Activated naive CD8-positive, alpha-beta T cell treated with anti-CD3 and anti-CD28 coated beads for 36 hours (primary cell): Measurements from ENCODE around the gene SLC24A4. TPM values are rescaled to one million over a fixed set of nuclear protein-coding genes. Genes with fewer than 3 reads are reported as not detected.
"Not testable (repeated sequence)": the region's sequence is repeated elsewhere in the genome, so short reads cannot be mapped to it uniquely, and the experiment has no call there.

Source experiments
- DNase-seq: peaks from one replicate; pipeline ENCODE4 v3.0.0; 2021
- H3K27ac Mint-ChIP-seq: one replicate; pipeline ENCODE4 v1.8.0; 2022; ENCODE audit warnings: mild to moderate bottlenecking, moderate library complexity, mixed read lengths
- H3K27me3 Mint-ChIP-seq: one replicate; pipeline ENCODE4 v1.8.0; 2022; ENCODE audit warnings: mild to moderate bottlenecking, mixed read lengths
- H3K36me3 Mint-ChIP-seq: one replicate; pipeline ENCODE4 v1.8.0; 2021; ENCODE audit warnings: mild to moderate bottlenecking, mixed read lengths
- H3K4me1 Mint-ChIP-seq: one replicate; pipeline ENCODE4 v1.8.0; 2021; ENCODE audit warnings: mixed read lengths
- H3K4me3 Mint-ChIP-seq: one replicate; pipeline ENCODE4 v1.8.0; 2022; ENCODE audit warnings: mild to moderate bottlenecking, moderate library complexity, mixed read lengths
- H3K9me3 Mint-ChIP-seq: one replicate; pipeline ENCODE4 v1.8.0; 2022; ENCODE audit warnings: mixed read lengths
- total RNA-seq, 2 experiments: library from RNA; stranded (reverse); gene quantifications; one replicate each; pipeline ENCODE4 v1.2.3, GENCODE V29; 2021

SLC24A4 gene
- total RNA-seq, 2 experiments from 2014 or later, result 0.06 to 0.08 TPM

DNA sequence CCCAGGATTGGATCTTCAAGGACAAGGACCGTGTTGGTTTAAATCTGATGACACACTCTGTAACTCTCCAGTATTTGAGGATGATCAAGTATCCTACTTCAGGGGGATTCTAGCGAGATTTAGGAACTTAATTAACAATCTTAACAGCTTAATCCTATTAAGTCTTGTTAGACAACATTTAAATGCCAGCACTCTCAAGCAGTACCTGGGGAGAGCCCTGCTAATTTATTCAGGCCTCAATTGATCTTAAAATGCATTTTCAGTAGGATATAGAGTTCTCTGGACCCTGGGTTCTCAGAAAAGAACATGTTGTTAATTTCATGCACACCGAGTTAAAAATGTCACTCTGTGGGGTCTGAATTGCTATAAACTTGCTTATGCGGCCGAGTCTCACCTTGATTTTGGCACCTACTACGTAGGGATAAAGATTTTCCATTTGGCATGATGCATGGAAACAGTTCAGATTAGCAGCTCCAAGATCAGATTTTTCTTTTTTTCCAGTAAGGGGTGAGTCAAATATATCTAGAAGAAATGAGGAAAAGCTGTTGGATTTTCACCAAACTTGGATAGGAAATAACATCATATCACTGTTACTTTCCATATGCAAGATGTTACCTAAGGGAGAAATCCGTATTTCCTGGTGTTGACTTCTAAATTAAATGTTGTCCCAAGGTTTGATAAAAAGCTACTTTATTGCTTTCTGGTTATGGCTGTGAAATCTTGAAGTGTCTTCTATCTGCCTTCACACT, 76.1 kb downstream of the SLC24A4 start:
- no peak for DNase-seq
- Mint-ChIP-seq H3K4me3 (no peak overlapping the region), H3K4me1 (peaks cover 4% of the 10 kb centered on the region), H3K9me3 (peaks cover 5% of the 10 kb centered on the region), H3K27me3 (peaks cover 4% of the 10 kb centered on the region), H3K27ac (no peak overlapping the region), H3K36me3 (no peaks in the 10 kb centered on the region)

GRCh38 chr14:92400579-92401444, 77.8 kb downstream of the SLC24A4 start:
- H3K9me3 Mint-ChIP-seq, result peaks cover 5% of the 10 kb centered on the region
- peaks cover 4% of the 10 kb centered on the region for H3K27me3 Mint-ChIP-seq
- no peak for DNase-seq
- H3K4me3 Mint-ChIP-seq, result no peak overlapping the region
- H3K36me3 Mint-ChIP-seq, result no peaks in the 10 kb centered on the region
- peaks cover 4% of the 10 kb centered on the region for H3K4me1 Mint-ChIP-seq
- no peak overlapping the region for H3K27ac Mint-ChIP-seq

GRCh38 chr14:92401561-92401960, 78.6 kb downstream of the SLC24A4 start:
- peaks cover 5% of the 10 kb centered on the region for H3K9me3 Mint-ChIP-seq
- H3K4me1 Mint-ChIP-seq, result peaks cover 4% of the 10 kb centered on the region
- peaks cover 4% of the 10 kb centered on the region for H3K27me3 Mint-ChIP-seq
- no peaks in the 10 kb centered on the region for H3K36me3 Mint-ChIP-seq
- no peak overlapping the region for H3K4me3 Mint-ChIP-seq
- no peak for DNase-seq
- H3K27ac Mint-ChIP-seq, result no peak overlapping the region

DNA sequence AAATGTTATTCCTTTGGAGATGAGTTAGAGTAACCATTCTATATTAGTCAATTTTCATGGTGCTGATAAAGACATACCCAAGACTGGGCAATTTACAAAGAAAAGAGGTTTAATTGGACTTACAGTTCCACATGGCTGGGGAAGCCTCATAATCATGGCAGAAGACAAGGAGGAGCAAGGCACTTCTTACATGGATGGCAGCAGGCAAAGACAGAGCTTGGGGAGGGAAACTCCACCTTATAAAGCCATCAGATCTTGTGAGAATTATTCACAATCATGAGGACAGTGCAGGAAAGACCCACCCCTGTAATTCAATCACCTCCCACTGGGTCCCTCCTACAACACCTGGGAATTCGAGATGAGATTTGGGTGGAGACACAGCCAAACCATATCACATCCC, 79.5 kb downstream of the SLC24A4 start:
- H3K36me3 Mint-ChIP-seq, H3K9me3 Mint-ChIP-seq, H3K4me3 Mint-ChIP-seq, H3K27me3 Mint-ChIP-seq, DNase-seq, H3K27ac Mint-ChIP-seq, H3K4me1 Mint-ChIP-seq: not testable (repeated sequence)

DNA sequence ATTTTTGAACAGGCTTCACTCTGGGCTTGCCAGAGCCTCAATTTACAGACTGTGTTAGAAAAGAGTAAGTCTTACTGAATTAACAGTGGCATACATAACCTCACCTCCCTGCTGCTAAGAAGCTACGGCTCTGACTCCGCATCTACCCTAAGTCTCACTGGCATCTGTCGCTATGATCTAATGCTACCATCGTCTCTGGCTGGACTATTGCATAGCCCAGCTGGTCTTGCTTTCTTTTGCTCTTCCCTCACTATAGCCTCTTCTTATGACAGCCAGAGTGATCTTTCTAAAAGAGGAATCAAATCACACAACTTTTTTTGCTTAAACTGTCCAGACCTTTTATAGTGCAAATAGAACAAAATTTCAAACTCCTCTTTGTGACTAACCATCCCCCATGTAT, 81.1 kb downstream of the SLC24A4 start:
- H3K36me3 Mint-ChIP-seq, result no peaks in the 10 kb centered on the region
- H3K9me3 Mint-ChIP-seq, result peaks cover 9% of the 10 kb centered on the region
- peaks cover 4% of the 10 kb centered on the region for H3K4me1 Mint-ChIP-seq
- H3K4me3 Mint-ChIP-seq, result no peak overlapping the region
- peaks cover 4% of the 10 kb centered on the region for H3K27me3 Mint-ChIP-seq
- DNase-seq, result no peak
- H3K27ac Mint-ChIP-seq, result no peak overlapping the region

GRCh38 chr14:92404421-92404820, 81.5 kb downstream of the SLC24A4 start:
- Mint-ChIP-seq H3K27me3 (peaks cover 4% of the 10 kb centered on the region), H3K9me3 (peaks cover 9% of the 10 kb centered on the region), H3K27ac (no peak overlapping the region), H3K36me3 (no peaks in the 10 kb centered on the region), H3K4me3 (no peak overlapping the region), H3K4me1 (peaks cover 4% of the 10 kb centered on the region)
- no peak for DNase-seq

DNA sequence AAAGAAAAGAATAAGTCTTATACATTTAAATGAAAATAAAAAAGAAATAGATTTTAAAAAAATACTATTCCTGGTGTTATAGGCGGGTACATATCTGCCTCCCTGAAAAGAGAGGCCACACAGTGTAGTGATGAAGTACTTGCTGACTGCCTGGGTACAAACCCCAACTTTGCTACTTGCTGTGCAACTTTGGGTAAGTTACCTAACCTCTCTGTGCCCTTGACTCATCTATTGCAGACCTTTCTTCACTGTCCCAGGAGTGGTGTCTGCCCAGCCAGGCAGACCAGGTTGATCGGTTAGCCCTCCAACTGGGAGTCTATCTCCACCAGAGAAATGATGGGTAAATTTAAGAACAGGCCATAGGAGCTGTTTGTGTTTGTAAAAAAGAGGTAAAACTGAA, 82.0 kb downstream of the SLC24A4 start:
- no peaks in the 10 kb centered on the region for H3K36me3 Mint-ChIP-seq
- DNase-seq, result no peak
- H3K27me3 Mint-ChIP-seq, result no peaks in the 10 kb centered on the region
- H3K4me3 Mint-ChIP-seq, result no peak overlapping the region
- peaks cover 9% of the 10 kb centered on the region for H3K9me3 Mint-ChIP-seq
- no peak overlapping the region for H3K27ac Mint-ChIP-seq
- peaks cover 4% of the 10 kb centered on the region for H3K4me1 Mint-ChIP-seq

- no peaks in the 10 kb centered on the region for H3K27me3 Mint-ChIP-seq
- no peak for DNase-seq
- H3K27ac Mint-ChIP-seq, result no peak overlapping the region
- H3K4me3 Mint-ChIP-seq, result no peak overlapping the region
- H3K9me3 Mint-ChIP-seq, result peaks cover 7% of the 10 kb centered on the region
- no peaks in the 10 kb centered on the region for H3K4me1 Mint-ChIP-seq
- H3K36me3 Mint-ChIP-seq, result no peaks in the 10 kb centered on the region
Measured at GRCh38 chr14:92407410-92407809, 84.4 kb downstream of the SLC24A4 start.

DNA sequence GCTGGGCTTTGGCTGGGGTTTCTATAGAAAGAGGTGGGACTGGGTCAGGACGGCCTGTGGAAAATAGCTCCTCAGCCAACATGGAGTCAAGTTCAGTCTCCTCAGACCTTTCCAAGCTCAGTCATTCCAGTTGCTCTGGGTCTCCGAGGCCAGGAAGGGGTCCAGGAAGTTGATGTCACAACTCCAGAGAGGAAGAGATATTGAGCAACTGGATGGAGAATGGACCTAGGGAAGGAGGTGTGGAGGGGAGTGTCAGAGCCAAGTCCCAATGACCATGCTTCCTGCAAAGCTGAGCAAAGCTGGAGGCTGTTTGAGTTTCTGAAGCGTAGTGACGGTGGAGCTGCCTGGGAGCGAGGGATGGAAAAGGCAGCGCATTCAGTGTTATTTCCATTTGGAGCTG, 86.1 kb downstream of the SLC24A4 start:
- Mint-ChIP-seq H3K4me3 (no peak overlapping the region), H3K9me3 (peaks cover 4% of the 10 kb centered on the region), H3K36me3 (no peaks in the 10 kb centered on the region), H3K4me1 (no peaks in the 10 kb centered on the region), H3K27ac (no peak overlapping the region), H3K27me3 (no peaks in the 10 kb centered on the region)
- no peak for DNase-seq

DNA sequence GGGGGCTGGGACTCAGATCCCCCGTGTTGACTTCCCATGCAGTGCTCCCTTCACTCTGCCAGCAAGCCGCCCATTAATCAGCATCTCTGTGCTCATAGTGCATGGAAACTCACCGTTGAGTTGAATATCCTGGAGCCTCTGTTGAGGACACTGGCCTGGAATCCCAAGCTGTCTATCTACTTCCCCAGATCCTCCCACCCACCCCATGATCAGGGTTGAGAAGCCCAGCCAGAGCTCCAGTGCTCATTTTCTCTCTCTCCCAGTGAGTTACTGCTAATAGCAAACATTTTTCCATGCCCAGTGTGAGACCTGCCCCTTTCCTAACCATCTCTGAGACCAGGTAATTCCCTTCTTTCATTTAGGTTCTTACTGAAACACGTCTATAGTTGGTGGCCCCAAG, 88.2 kb downstream of the SLC24A4 start:
- Mint-ChIP-seq H3K4me1 (no peaks in the 10 kb centered on the region), H3K27ac (no peak overlapping the region), H3K27me3 (no peaks in the 10 kb centered on the region), H3K9me3 (peaks cover 4% of the 10 kb centered on the region), H3K36me3 (no peaks in the 10 kb centered on the region), H3K4me3 (no peak overlapping the region)
- no peak for DNase-seq

DNA sequence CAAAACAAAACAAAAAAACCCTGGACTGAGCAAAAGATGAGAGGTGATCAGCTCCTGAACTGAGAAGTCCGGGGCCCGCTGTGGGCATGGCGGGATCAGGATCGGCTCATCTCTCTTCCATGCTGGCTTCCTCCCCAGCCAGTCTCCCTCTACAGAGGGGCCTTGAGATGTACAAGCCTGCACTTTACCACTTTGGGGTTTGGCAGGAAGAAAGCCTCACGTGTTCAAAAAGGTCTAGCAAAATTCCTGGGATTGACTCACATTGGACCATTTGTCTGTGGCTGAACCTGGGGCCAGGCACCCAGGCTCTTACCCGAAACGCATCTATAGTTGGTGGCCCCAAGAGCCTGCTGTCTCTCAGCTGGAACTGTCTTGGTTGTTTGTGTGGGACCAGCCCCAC, 89.0 kb downstream of the SLC24A4 start:
- H3K27ac Mint-ChIP-seq, result no peak overlapping the region
- H3K4me3 Mint-ChIP-seq, result no peak overlapping the region
- H3K36me3 Mint-ChIP-seq, result no peaks in the 10 kb centered on the region
- peaks cover 2% of the 10 kb centered on the region for H3K9me3 Mint-ChIP-seq
- H3K4me1 Mint-ChIP-seq, result no peaks in the 10 kb centered on the region
- H3K27me3 Mint-ChIP-seq, result no peaks in the 10 kb centered on the region
- no peak for DNase-seq

DNA sequence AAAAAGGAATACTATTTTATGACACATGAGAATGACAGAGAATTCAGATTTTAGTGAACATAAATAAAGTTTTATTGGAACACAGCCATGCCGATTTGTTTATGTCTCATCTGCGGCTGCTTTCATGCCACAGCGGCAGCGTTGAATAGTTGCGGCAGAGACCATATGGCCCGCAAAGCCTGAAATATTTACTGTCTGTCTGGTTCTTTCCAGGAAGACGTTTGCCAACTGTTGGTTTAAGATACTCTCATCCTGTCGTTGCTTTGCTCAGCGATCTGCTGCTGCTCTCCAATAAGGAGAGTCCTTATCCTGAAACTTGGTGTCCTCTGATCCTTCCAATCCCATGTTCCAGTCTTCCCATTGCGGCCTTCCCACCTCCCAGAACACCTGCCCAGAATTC, 89.9 kb downstream of the SLC24A4 start:
- no peaks in the 10 kb centered on the region for H3K9me3 Mint-ChIP-seq
- H3K4me1 Mint-ChIP-seq, result no peaks in the 10 kb centered on the region
- no peaks in the 10 kb centered on the region for H3K36me3 Mint-ChIP-seq
- no peaks in the 10 kb centered on the region for H3K27me3 Mint-ChIP-seq
- DNase-seq, result no peak
- H3K27ac Mint-ChIP-seq, result no peak overlapping the region
- H3K4me3 Mint-ChIP-seq, result no peak overlapping the region

- no peaks in the 10 kb centered on the region for H3K4me1 Mint-ChIP-seq
- H3K36me3 Mint-ChIP-seq, result no peaks in the 10 kb centered on the region
- H3K27me3 Mint-ChIP-seq, result no peaks in the 10 kb centered on the region
- DNase-seq, result no peak
- no peak overlapping the region for H3K27ac Mint-ChIP-seq
- no peak overlapping the region for H3K4me3 Mint-ChIP-seq
- H3K9me3 Mint-ChIP-seq, result no peaks in the 10 kb centered on the region
Measured at GRCh38 chr14:92413379-92413778, 90.4 kb downstream of the SLC24A4 start.

GRCh38 chr14:92414690-92415445, 91.9 kb downstream of the SLC24A4 start:
- H3K36me3 Mint-ChIP-seq, result no peaks in the 10 kb centered on the region
- no peaks in the 10 kb centered on the region for H3K27me3 Mint-ChIP-seq
- no peak for DNase-seq
- H3K9me3 Mint-ChIP-seq, result no peaks in the 10 kb centered on the region
- no peak overlapping the region for H3K27ac Mint-ChIP-seq
- H3K4me3 Mint-ChIP-seq, result no peak overlapping the region
- no peaks in the 10 kb centered on the region for H3K4me1 Mint-ChIP-seq

GRCh38 chr14:92415969-92416368, 93.0 kb downstream of the SLC24A4 start:
- DNase-seq, result no peak
- no peak overlapping the region for H3K27ac Mint-ChIP-seq
- H3K9me3 Mint-ChIP-seq, result no peaks in the 10 kb centered on the region
- no peaks in the 10 kb centered on the region for H3K27me3 Mint-ChIP-seq
- H3K4me1 Mint-ChIP-seq, result no peaks in the 10 kb centered on the region
- H3K4me3 Mint-ChIP-seq, result no peak overlapping the region
- no peaks in the 10 kb centered on the region for H3K36me3 Mint-ChIP-seq
